HepG2 (cell line): Measurements from ENCODE around the gene KCNIP4.

Experiments
- SIN3A ChIP-seq: IDR thresholded peaks from 2 replicates; pipeline ENCODE4 v1.6.1; 2011; ENCODE audit warnings: low read depth, mild to moderate bottlenecking, control low read depth, low read length, borderline replicate concordance
- SP4 ChIP-seq: sonication (generic); formaldehyde crosslinking; IDR thresholded peaks from 2 replicates; pipeline ENCODE4 v1.8.1; 2023; ENCODE audit warnings: mild to moderate bottlenecking, missing genetic modification reagents
- TAF15 ChIP-seq: fragments of 200-400 bp; formaldehyde crosslinking; IDR thresholded peaks from one replicate; pipeline ENCODE4 v1.6.1; 2018; ENCODE audit warnings: mild to moderate bottlenecking, low read depth, low read length; ENCODE audit not compliant: poor library complexity, severe bottlenecking
- TCF7L2 ChIP-seq: IDR thresholded peaks from 2 replicates; pipeline ENCODE4 v1.6.1; 2011; ENCODE audit warnings: mild to moderate bottlenecking, low read depth, low read length, moderate library complexity
- ZFP37 ChIP-seq: sonication (generic); formaldehyde crosslinking; IDR thresholded peaks from 2 replicates; pipeline ENCODE4 v1.4.0; 2020; ENCODE audit warnings: missing genetic modification reagents, borderline replicate concordance
- ZKSCAN1 ChIP-seq: fragments of 150-350 bp; IDR thresholded peaks from 2 replicates; pipeline ENCODE4 v1.6.1; 2014; ENCODE audit warnings: low read length
- ZNF337 ChIP-seq: sonication (generic); formaldehyde crosslinking; IDR thresholded peaks from 2 replicates; pipeline ENCODE4 v1.5.1; 2020; ENCODE audit warnings: missing genetic modification reagents, low read depth, mild to moderate bottlenecking, borderline replicate concordance
- ZNF749 ChIP-seq: sonication (generic); formaldehyde crosslinking; IDR thresholded peaks from 2 replicates; pipeline ENCODE4 v1.8.0; 2022; ENCODE audit warnings: mild to moderate bottlenecking, missing genetic modification reagents, moderate library complexity, borderline replicate concordance
- TF ChIP-seq, protein P1 (sequence below): sonication (generic); formaldehyde crosslinking; IDR thresholded peaks from 2 replicates; pipeline ENCODE4 v1.5.0; 2020; ENCODE audit warnings: mild to moderate bottlenecking, missing genetic modification reagents, moderate library complexity

DNA sequence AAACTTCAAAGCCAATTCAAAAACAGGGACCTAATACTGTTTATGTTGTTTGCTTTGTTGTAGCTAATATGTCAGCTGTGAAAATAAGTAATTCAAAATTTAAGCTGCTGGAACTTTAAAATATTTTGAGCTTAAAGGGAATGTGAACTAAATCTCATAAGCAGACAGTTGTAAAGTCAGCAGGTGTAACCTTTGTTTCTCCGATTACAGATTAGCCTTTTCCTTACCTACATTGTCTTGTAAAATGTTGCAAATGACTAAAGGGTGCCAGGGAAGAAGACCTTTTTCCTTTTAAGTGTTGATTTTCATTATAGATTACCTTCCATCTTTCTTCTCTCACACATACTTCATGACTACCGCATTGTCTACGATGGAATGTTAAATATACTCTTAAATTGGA, 405.1 kb downstream of the KCNIP4 start:
- TF ChIP-seq ZNF337 (CRISPR knock-in tag) (no peak), ZKSCAN1 (no peak), SP4 (CRISPR knock-in tag) (no peak), TCF7L2 (no peak), TAF15 (no peak), ZFP37 (CRISPR knock-in tag) (no peak), SIN3A (no peak), ZNF749 (CRISPR knock-in tag) (no peak)
- TF ChIP-seq, protein P1, sequence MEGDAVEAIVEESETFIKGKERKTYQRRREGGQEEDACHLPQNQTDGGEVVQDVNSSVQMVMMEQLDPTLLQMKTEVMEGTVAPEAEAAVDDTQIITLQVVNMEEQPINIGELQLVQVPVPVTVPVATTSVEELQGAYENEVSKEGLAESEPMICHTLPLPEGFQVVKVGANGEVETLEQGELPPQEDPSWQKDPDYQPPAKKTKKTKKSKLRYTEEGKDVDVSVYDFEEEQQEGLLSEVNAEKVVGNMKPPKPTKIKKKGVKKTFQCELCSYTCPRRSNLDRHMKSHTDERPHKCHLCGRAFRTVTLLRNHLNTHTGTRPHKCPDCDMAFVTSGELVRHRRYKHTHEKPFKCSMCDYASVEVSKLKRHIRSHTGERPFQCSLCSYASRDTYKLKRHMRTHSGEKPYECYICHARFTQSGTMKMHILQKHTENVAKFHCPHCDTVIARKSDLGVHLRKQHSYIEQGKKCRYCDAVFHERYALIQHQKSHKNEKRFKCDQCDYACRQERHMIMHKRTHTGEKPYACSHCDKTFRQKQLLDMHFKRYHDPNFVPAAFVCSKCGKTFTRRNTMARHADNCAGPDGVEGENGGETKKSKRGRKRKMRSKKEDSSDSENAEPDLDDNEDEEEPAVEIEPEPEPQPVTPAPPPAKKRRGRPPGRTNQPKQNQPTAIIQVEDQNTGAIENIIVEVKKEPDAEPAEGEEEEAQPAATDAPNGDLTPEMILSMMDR = no peak
